HepG2 (cell line): ENCODE data around the gene ADCY9. TPM values are rescaled to one million over a fixed set of nuclear protein-coding genes. Genes with fewer than 3 reads are reported as not detected.

ENCODE experiments used
- AKAP8 ChIP-seq: sonication (generic); formaldehyde crosslinking; IDR thresholded peaks from 2 replicates; pipeline ENCODE4 v1.5.1; 2020; ENCODE audit warnings: mild to moderate bottlenecking, missing genetic modification reagents
- CENPX ChIP-seq: sonication (generic); formaldehyde crosslinking; IDR thresholded peaks from 2 replicates; pipeline ENCODE4 v1.9.0; 2021; ENCODE audit warnings: mild to moderate bottlenecking, missing genetic modification reagents, moderate library complexity
- DNMT3B ChIP-seq: conservative IDR thresholded peaks from 2 replicates; pipeline ENCODE4 v1.6.1; 2016; ENCODE audit warnings: missing biosample characterization, control low read depth
- DPF2 ChIP-seq: sonication (generic); formaldehyde crosslinking; IDR thresholded peaks from 2 replicates; pipeline ENCODE4 v1.4.0; 2020; ENCODE audit warnings: mild to moderate bottlenecking, low read depth, missing genetic modification reagents, borderline replicate concordance
- FOXA3 ChIP-seq: IDR thresholded peaks from 2 replicates; pipeline ENCODE4 v1.6.1; 2016; ENCODE audit warnings: missing genetic modification reagents, missing compliant biosample characterization
- GTF3A ChIP-seq: sonication (generic); formaldehyde crosslinking; conservative IDR thresholded peaks from 2 replicates; pipeline ENCODE4 v1.4.0; 2020; ENCODE audit warnings: mild to moderate bottlenecking, missing genetic modification reagents
- HMG20B ChIP-seq: conservative IDR thresholded peaks from 2 replicates; pipeline ENCODE4 v1.6.1; 2016; ENCODE audit warnings: missing genetic modification reagents, missing compliant biosample characterization
- HMGA1 ChIP-seq: sonication (generic); formaldehyde crosslinking; conservative IDR thresholded peaks from 2 replicates; pipeline ENCODE4 v1.4.0; 2020; ENCODE audit warnings: missing genetic modification reagents
- HOXD1 ChIP-seq: sonication (generic); formaldehyde crosslinking; IDR thresholded peaks from 2 replicates; pipeline ENCODE4 v1.5.0; 2020; ENCODE audit warnings: missing genetic modification reagents
- KDM3A ChIP-seq: IDR thresholded peaks from 2 replicates; pipeline ENCODE4 v1.6.1; 2018; ENCODE audit warnings: low read depth, missing compliant biosample characterization
- KLF6 ChIP-seq: IDR thresholded peaks from 2 replicates; pipeline ENCODE4 v1.8.0; 2016; ENCODE audit warnings: missing biosample characterization, missing genetic modification reagents
- MED8 ChIP-seq: sonication (generic); formaldehyde crosslinking; IDR thresholded peaks from 2 replicates; pipeline ENCODE4 v1.8.1; 2023; ENCODE audit warnings: mild to moderate bottlenecking, missing genetic modification reagents; ENCODE audit not compliant: insufficient replicate concordance
- NCOA5 ChIP-seq: sonication (generic); formaldehyde crosslinking; IDR thresholded peaks from 2 replicates; pipeline ENCODE4 v1.4.0; 2020; ENCODE audit warnings: missing genetic modification reagents
- NFE2 ChIP-seq: sonication (generic); formaldehyde crosslinking; IDR thresholded peaks from 2 replicates; pipeline ENCODE4 v1.4.0; 2020; ENCODE audit warnings: missing genetic modification reagents
- PAX8 ChIP-seq: sonication (generic); formaldehyde crosslinking; IDR thresholded peaks from 2 replicates; pipeline ENCODE4 v1.8.0; 2022; ENCODE audit warnings: mild to moderate bottlenecking, missing genetic modification reagents, borderline replicate concordance
- PHB2 ChIP-seq: fragments of 450-650 bp; IDR thresholded peaks from 2 replicates; pipeline ENCODE4 v1.6.1; 2018; ENCODE audit not compliant: partially characterized antibody
- PHF5A ChIP-seq: IDR thresholded peaks from one replicate; pipeline ENCODE4 v1.6.1; 2018; ENCODE audit warnings: low read depth, missing genetic modification reagents; ENCODE audit not compliant: unreplicated experiment
- PPARG ChIP-seq: conservative IDR thresholded peaks from 2 replicates; pipeline ENCODE4 v1.6.1; 2016; ENCODE audit warnings: missing biosample characterization, missing genetic modification reagents
- SETDB1 ChIP-seq: sonication (generic); formaldehyde crosslinking; IDR thresholded peaks from 2 replicates; pipeline ENCODE4 v1.5.1; 2020; ENCODE audit warnings: missing genetic modification reagents, mild to moderate bottlenecking, borderline replicate concordance
- SSRP1 ChIP-seq: IDR thresholded peaks from 2 replicates; pipeline ENCODE4 v1.6.1; 2016; ENCODE audit warnings: control low read depth
- ZNF30 ChIP-seq: sonication (generic); formaldehyde crosslinking; IDR thresholded peaks from 2 replicates; pipeline ENCODE4 v1.5.0; 2020; ENCODE audit warnings: mild to moderate bottlenecking, missing genetic modification reagents
- ZNF589 ChIP-seq: sonication (generic); formaldehyde crosslinking; conservative IDR thresholded peaks from 2 replicates; pipeline ENCODE4 v1.8.0; 2022; ENCODE audit warnings: mild to moderate bottlenecking, moderate library complexity, missing genetic modification reagents
- ZNF777 ChIP-seq: sonication (generic); formaldehyde crosslinking; IDR thresholded peaks from 2 replicates; pipeline ENCODE4 v1.4.0; 2020; ENCODE audit warnings: missing genetic modification reagents
- ZNF792 ChIP-seq: IDR thresholded peaks from 2 replicates; pipeline ENCODE4 v1.6.1; 2016
- polyA plus RNA-seq, 8 experiments: library from polyadenylated mRNA; depleted of rRNA in 3 of 8; stranded (reverse) in 7 of 8; unstranded in 1 of 8; fragments of >200 nt; fragmentation: Illumina TruSeq in 4 of 8; extraction: Trizol in 4 of 8; gene quantifications; 2 replicates each; pipeline versions ENCODE4 v1.2.1 to v1.2.3, GENCODE V29; 2011 to 2016; ENCODE audit warnings: low read depth in 4 of 8, missing spikeins in 1 of 8, mixed read lengths in 1 of 8; ENCODE audit not compliant: insufficient read depth in 1 of 8
- total RNA-seq, 5 experiments: library from RNA; depleted of rRNA; stranded (reverse); fragments of >200 nt; fragmentation: Illumina TruSeq; extraction: Trizol; gene quantifications; 2 replicates each; pipeline ENCODE4 v1.2.3, GENCODE V29; 2016; ENCODE audit warnings: low read depth in 1 of 5
- TF ChIP-seq, protein P1 (sequence below): sonication (generic); formaldehyde crosslinking; IDR thresholded peaks from 2 replicates; pipeline ENCODE4 v1.5.0; 2020; ENCODE audit warnings: missing genetic modification reagents
- TF ChIP-seq, protein P2 (sequence below), 2 experiments: sonication (generic) in 1 of 2; formaldehyde crosslinking in 1 of 2; IDR thresholded peaks; 2 replicates each; pipeline versions ENCODE4 v1.5.1 to v1.6.1; 2011 to 2020; ENCODE audit warnings: borderline replicate concordance in 1 of 2, low read depth in 1 of 2, low read length in 1 of 2, mild to moderate bottlenecking in 1 of 2, missing genetic modification reagents in 1 of 2, moderate library complexity in 1 of 2
- TF ChIP-seq, protein P3 (sequence below): sonication (generic); formaldehyde crosslinking; IDR thresholded peaks from 2 replicates; pipeline ENCODE4 v1.5.1; 2020; ENCODE audit warnings: mild to moderate bottlenecking, missing genetic modification reagents

ADCY9 gene
- total and polyA plus RNA-seq, 2 of the 13 experiments (the other 11 are each of a cell fraction or from before 2014, with no cell fraction given): 11.2 to 13.9 TPM

DNA sequence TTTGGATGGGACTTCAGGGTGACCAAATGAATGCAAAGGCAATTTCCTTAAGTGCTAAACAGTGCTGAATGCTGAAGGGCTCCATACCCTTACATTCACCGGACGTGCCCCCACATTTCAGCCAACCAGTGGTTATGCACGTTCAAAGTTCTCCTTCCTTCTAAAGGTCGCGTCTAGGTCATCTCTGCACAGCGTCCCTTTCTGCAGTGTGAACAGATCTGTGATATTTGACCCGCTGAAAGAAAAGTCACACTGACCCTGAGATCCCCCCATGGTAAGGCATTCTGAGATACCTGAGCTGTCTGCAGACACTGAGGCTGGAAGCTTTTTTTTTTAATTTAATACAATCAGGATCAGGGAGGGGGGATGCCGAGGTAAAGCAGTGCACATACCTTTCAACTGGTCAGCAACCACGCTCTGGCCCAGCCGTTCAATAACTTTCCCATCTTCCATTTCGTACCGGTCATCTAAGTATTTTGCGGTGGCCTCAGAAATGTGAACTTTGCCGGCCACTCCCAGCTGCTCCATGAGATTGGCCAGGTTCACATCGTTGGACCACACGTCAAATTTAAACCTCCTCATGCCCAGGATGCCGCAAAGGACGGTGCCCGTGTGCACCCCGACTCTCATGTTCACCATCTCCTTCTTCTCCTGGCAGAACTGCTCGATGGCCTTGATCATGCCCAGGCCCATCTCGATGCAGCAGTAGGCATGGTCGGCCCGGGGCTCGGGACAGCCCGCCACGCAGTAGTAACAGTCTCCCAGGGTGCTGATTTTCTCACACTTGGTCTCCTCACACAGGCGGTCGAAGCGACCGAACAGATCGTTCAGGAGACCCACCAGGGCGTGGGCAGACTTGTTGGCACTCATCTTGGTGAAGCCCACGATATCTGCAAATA lies 2.6 kb downstream of the ADCY9 start (continued):
- TF ChIP-seq HMG20B (no peak), KDM3A (CRISPR knock-in tag) (no peak), PPARG (CRISPR knock-in tag) (no peak), NFE2 (CRISPR knock-in tag) (no peak), NCOA5 (CRISPR knock-in tag) (no peak), HMGA1 (no peak), MED8 (CRISPR knock-in tag) (no peak), DPF2 (CRISPR knock-in tag) (0 out of 2 replicates have a peak, but pooled peaks have one; percentile 23), DNMT3B (CRISPR knock-in tag) (no peak), FOXA3 (no peak), PAX8 (CRISPR knock-in tag) (no peak), SSRP1 (CRISPR knock-in tag) (no peak), ZNF777 (peak; percentile 42; the same call in 1 of the 2 replicates), SETDB1 (no peak), ZNF589 (CRISPR knock-in tag) (no peak), HOXD1 (no peak), CENPX (CRISPR knock-in tag) (no peak), KLF6 (CRISPR knock-in tag) (no peak), GTF3A (CRISPR knock-in tag) (no peak), PHB2 (no peak), ZNF30 (CRISPR knock-in tag) (no peak), PHF5A (CRISPR knock-in tag) (no peak), AKAP8 (no peak), ZNF792 (CRISPR knock-in tag) (no peak)
- TF ChIP-seq, protein P1, sequence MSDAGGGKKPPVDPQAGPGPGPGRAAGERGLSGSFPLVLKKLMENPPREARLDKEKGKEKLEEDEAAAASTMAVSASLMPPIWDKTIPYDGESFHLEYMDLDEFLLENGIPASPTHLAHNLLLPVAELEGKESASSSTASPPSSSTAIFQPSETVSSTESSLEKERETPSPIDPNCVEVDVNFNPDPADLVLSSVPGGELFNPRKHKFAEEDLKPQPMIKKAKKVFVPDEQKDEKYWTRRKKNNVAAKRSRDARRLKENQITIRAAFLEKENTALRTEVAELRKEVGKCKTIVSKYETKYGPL (CRISPR knock-in tag): no peak
- TF ChIP-seq, protein P2, sequence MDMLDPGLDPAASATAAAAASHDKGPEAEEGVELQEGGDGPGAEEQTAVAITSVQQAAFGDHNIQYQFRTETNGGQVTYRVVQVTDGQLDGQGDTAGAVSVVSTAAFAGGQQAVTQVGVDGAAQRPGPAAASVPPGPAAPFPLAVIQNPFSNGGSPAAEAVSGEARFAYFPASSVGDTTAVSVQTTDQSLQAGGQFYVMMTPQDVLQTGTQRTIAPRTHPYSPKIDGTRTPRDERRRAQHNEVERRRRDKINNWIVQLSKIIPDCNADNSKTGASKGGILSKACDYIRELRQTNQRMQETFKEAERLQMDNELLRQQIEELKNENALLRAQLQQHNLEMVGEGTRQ (IDR thresholded peaks at IDR 0.05; ENCODE audit: low read depth, low read length): no peak
- TF ChIP-seq, protein P2 (CRISPR knock-in tag; IDR thresholded peaks at IDR 0.05; ENCODE audit: borderline replicate concordance): no peak
- TF ChIP-seq, protein P3, sequence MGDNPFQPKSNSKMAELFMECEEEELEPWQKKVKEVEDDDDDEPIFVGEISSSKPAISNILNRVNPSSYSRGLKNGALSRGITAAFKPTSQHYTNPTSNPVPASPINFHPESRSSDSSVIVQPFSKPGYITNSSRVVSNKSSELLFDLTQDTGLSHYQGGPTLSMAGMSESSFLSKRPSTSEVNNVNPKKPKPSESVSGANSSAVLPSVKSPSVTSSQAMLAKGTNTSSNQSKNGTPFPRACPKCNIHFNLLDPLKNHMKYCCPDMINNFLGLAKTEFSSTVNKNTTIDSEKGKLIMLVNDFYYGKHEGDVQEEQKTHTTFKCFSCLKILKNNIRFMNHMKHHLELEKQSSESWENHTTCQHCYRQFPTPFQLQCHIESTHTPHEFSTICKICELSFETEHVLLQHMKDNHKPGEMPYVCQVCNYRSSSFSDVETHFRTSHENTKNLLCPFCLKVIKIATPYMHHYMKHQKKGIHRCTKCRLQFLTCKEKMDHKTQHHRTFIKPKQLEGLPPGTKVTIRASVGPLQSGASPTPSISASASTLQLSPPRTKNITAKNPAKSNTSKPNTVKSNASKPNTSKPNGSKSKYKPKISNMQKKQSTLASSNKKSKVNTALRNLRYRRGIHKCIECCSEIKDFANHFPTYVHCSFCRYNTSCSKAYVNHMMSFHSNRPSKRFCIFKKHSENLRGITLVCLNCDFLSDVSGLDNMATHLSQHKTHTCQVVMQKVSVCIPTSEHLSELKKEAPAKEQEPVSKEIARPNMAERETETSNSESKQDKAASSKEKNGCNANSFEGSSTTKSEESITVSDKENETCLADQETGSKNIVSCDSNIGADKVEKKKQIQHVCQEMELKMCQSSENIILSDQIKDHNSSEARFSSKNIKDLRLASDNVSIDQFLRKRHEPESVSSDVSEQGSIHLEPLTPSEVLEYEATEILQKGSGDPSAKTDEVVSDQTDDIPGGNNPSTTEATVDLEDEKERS (CRISPR knock-in tag): no peak
